CD4-positive, alpha-beta T cell (primary cell): ENCODE results near the gene UBTD2. TPM values are rescaled to one million over a fixed set of nuclear protein-coding genes. Genes with fewer than 3 reads are reported as not detected.
A peak's percentile ranks its signal among the peaks of the same experiment; 100 is the strongest.

ENCODE experiments used
- ATAC-seq: fragments of 200-7000 bp; cut with Tn5 transposase; one replicate; pipeline ENCODE4 v1.10.0; 2022; ENCODE audit warnings: mild to moderate bottlenecking; ENCODE audit not compliant: poor library complexity
- CTCF ChIA-PET: fragments of 350-600 bp; sonication (Branson Sonifier 250); formaldehyde crosslinking; loops from one replicate; lab custom pipeline; 2021; ENCODE audit warnings: antibody characterized with exemption, inconsistent platforms; lab: Charles Lee
- POLR2A ChIA-PET: fragments of 350-600 bp; sonication (Branson Sonifier 250); formaldehyde crosslinking; loops from one replicate; lab custom pipeline; 2021; ENCODE audit warnings: antibody characterized with exemption, inconsistent platforms; lab: Charles Lee
- DNase-seq, 14 experiments: peaks; one replicate each; pipeline ENCODE4 v3.0.0-alpha.2; 2013 to 2020; ENCODE audit warnings: mixed read lengths in 2 of 14
- H3K27ac ChIP-seq, 2 donors: one replicate each; pipeline versions ENCODE4 v1.5.1 to v1.7.0; 2013; ENCODE audit warnings: low read length in 2 of 2, low read depth in 1 of 2, mild to moderate bottlenecking in 1 of 2
- H3K27me3 ChIP-seq, 2 experiments: 1 replicate in 1 of 2; 2 replicates in 1 of 2; pipeline versions ENCODE4 v1.6.1 to v1.7.0; 2013; ENCODE audit warnings: low read length in 2 of 2, control low read depth in 1 of 2, mild to moderate bottlenecking in 1 of 2, moderate library complexity in 1 of 2; ENCODE audit not compliant: insufficient read depth in 2 of 2, control insufficient read depth in 1 of 2
- H3K36me3 ChIP-seq: one replicate; pipeline ENCODE4 v1.6.1; 2013; ENCODE audit warnings: low read length, control low read depth; ENCODE audit not compliant: insufficient read depth
- H3K4me1 ChIP-seq: one replicate; pipeline ENCODE4 v1.6.1; 2013; ENCODE audit warnings: low read length, control low read depth; ENCODE audit not compliant: insufficient read depth
- H3K4me3 ChIP-seq: one replicate; pipeline ENCODE4 v1.5.1; 2013; ENCODE audit warnings: mild to moderate bottlenecking, low read length, moderate library complexity
- H3K9me3 ChIP-seq, 2 experiments: 1 replicate in 1 of 2; 2 replicates in 1 of 2; pipeline versions ENCODE4 v1.6.1 to v1.7.0; 2013; ENCODE audit warnings: low read length in 2 of 2, mild to moderate bottlenecking in 2 of 2, control low read depth in 1 of 2, moderate library complexity in 1 of 2; ENCODE audit not compliant: control insufficient read depth in 1 of 2, insufficient read depth in 1 of 2
- H3K27ac Mint-ChIP-seq: one replicate; pipeline ENCODE4 v1.8.0; 2020; ENCODE audit warnings: mixed read lengths
- H3K27me3 Mint-ChIP-seq: one replicate; pipeline ENCODE4 v1.8.0; 2021; ENCODE audit warnings: mixed read lengths
- H3K36me3 Mint-ChIP-seq: one replicate; pipeline ENCODE4 v1.8.0; 2021; ENCODE audit warnings: low read depth, mixed read lengths
- H3K4me1 Mint-ChIP-seq: one replicate; pipeline ENCODE4 v1.8.0; 2021; ENCODE audit warnings: low read depth, mixed read lengths
- H3K4me3 Mint-ChIP-seq: one replicate; pipeline ENCODE4 v1.8.0; 2020; ENCODE audit warnings: mild to moderate bottlenecking, mixed read lengths
- H3K9me3 Mint-ChIP-seq: one replicate; pipeline ENCODE4 v1.8.0; 2020; ENCODE audit warnings: mixed read lengths
- CTCF ChIP-seq: fragments of 200-600 bp; IDR thresholded peaks from one replicate; pipeline ENCODE4 v1.8.0; 2022; ENCODE audit warnings: antibody characterized with exemption, mild to moderate bottlenecking
- intact Hi-C, 2 experiments: fragments of 100-400 bp; cut with DNase I in 1 of 2; cut with micrococcal nuclease in 1 of 2; formaldehyde crosslinking; loops; one replicate each; pipeline versions ENCODE4 v1.15.1 to v1.9.0; 2023 to 2025; cut with DNase I, micrococcal nuclease
- total RNA-seq, 174 experiments: library from RNA in 2 of 174; stranded (reverse) in 2 of 174; gene quantifications; one replicate each; pipeline ENCODE4 v1.2.3 and lab custom pipeline; 2021 to 2026

The UBTD2 gene
- total RNA-seq, 2 experiments from 2014 or later, result 0.66 to 1.1 TPM

DNA sequence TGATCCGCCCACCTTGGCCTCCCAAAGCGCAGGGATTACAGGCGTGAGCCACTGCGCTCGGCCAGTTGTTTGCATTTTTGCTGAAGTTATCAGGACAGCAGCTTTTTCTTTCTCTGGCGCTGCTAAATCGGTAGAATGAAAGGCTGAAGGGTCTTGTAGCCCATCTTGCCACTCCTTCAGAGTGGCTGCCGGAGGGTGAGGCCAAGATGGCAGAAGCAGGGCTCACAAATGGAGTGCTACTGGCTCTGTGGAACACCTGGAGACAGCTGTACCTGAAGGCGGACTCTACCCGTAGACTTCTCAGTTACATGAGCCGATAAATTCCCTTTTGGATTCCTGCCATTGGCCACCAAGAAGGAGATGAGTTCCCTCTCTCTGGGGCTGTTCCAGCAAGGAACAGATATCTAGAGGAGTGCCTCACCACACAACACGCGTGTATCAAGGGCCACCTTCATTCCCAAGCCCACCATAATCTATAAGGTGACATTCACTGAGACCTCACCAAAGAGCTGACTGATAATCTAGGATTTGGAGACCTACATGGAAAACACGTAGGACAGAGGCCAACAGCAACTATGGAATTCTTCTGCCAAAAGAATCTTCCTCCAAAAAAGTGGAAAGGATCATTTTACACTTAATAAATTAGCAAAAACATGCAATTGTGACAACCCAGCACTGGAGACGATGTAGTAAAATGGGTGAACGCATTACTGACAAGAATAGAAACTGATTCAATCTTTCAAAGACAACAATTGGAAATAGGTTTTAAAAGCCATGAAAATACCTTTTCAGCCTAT, 117.3 kb downstream of the UBTD2 start:
- ChIA-PET POLR2A (interaction anchor here (1.1 to 5.4 kb wide), 2 partner anchors 8 to 17 kb away, joined by 3 to 29 read pairs; no protein-coding TSS in a partner anchor), CTCF (no interaction called here)
- Histone ChIP-seq H3K27ac (peak overlapping the region in 1 of 2 donors; percentile 16), H3K4me1 (peaks cover 92% of the 10 kb centered on the region), H3K27me3 (no peaks in the 10 kb centered on the region), H3K9me3 (no peaks in the 10 kb centered on the region), H3K36me3 (peaks cover 69% of the 10 kb centered on the region), H3K4me3 (no peak overlapping the region)
- no peaks in the 10 kb centered on the region for H3K27me3 Mint-ChIP-seq
- H3K4me3 Mint-ChIP-seq, result no peak overlapping the region
- intact Hi-C loops, result no loop called here
- TF ChIP-seq CTCF, result no peak
- DNase-seq, result no peak
- H3K9me3 Mint-ChIP-seq, result no peaks in the 10 kb centered on the region
- peak overlapping the region; percentile 98 for H3K27ac Mint-ChIP-seq
- H3K36me3 Mint-ChIP-seq, result peaks cover 71% of the 10 kb centered on the region
- ATAC-seq, result no peak
- peaks cover 81% of the 10 kb centered on the region for H3K4me1 Mint-ChIP-seq

- CTCF ChIA-PET, result no interaction called here
- peak overlapping the region; percentile 98 for H3K27ac Mint-ChIP-seq
These were observed 118.1 kb downstream of the UBTD2 start for GRCh38 chr5:172165465-172165864.

DNA sequence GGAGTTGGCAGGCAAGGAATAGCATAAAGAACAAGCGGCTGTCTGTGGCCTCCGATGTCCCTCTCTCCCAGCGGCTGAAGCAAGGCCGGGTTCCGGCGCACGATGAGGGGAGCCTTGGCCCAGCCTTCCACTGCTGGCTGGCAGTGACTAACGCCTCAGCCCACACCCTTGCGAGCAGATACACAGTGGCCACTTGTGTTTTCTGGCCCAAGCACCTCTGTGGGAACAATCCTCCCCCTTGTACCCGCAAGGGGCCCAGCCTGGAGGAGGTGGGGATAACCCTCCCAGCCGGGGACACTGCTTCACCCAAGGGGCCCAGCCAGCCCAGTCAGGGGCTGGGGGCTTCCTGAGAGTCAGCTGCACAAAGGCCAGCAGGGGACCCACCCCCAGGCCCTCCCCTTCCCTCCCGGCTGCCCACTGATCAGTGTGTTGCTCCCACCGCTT, 118.8 kb downstream of the UBTD2 start:
- Mint-ChIP-seq H3K36me3 (peaks cover 75% of the 10 kb centered on the region), H3K9me3 (no peaks in the 10 kb centered on the region), H3K27me3 (no peaks in the 10 kb centered on the region), H3K4me1 (peaks cover 78% of the 10 kb centered on the region), H3K27ac (peak overlapping the region; percentile 98), H3K4me3 (no peak overlapping the region)
- ChIA-PET CTCF (interaction anchor here (0.6 kb wide), 1 partner anchor 25 kb away, joined by 3 read pairs; no protein-coding TSS in a partner anchor), POLR2A (interaction anchor here (1.0 to 5.4 kb wide), 4 partner anchors 10 to 24 kb away, joined by 3 to 29 read pairs (median 4); partner anchors contain the start of gene STK10)
- no peak for TF ChIP-seq CTCF
- Histone ChIP-seq H3K4me1 (peaks cover 92% of the 10 kb centered on the region), H3K27me3 (no peaks in the 10 kb centered on the region), H3K27ac (peak overlapping the region in 1 of 2 donors; percentile 13), H3K9me3 (no peaks in the 10 kb centered on the region), H3K36me3 (peaks cover 57% of the 10 kb centered on the region), H3K4me3 (no peak overlapping the region)
- DNase-seq (no peak), ATAC-seq (no peak)
- intact Hi-C loops, result no loop called here

More at GRCh38 chr5:172165465-172165864, 118.1 kb downstream of the UBTD2 start:
- Histone ChIP-seq H3K36me3 (peaks cover 63% of the 10 kb centered on the region), H3K27ac (peak overlapping the region in 1 of 2 donors; percentile 13), H3K4me3 (no peak overlapping the region), H3K9me3 (no peaks in the 10 kb centered on the region), H3K27me3 (no peaks in the 10 kb centered on the region), H3K4me1 (peaks cover 91% of the 10 kb centered on the region)
- Mint-ChIP-seq H3K4me1 (peaks cover 81% of the 10 kb centered on the region), H3K4me3 (no peak overlapping the region), H3K27me3 (no peaks in the 10 kb centered on the region), H3K36me3 (peaks cover 78% of the 10 kb centered on the region), H3K9me3 (no peaks in the 10 kb centered on the region)
- intact Hi-C loops, result no loop called here
- POLR2A ChIA-PET, result interaction anchor here (0.6 to 5.4 kb wide), 5 partner anchors 9 to 37 kb away, joined by 3 to 29 read pairs (median 4); partner anchors contain the start of gene STK10
- TF ChIP-seq CTCF, result no peak
- ATAC-seq, result no peak
- no peak for DNase-seq
